Activated naive CD8-positive, alpha-beta T cell treated with anti-CD3 and anti-CD28 coated beads, Interleukin-2, amount 50 U/mL, for 24 hours (primary cell): ENCODE measurements around the gene CFAP97D2.
"Not testable (repeated sequence)": the region's sequence is repeated elsewhere in the genome, so short reads cannot be mapped to it uniquely, and the experiment has no call there.

Experiments used
- ATAC-seq: fragments of 150-1000 bp; cut with Tn5 transposase; one replicate; pipeline ENCODE4 v1.10.0; 2021
- DNase-seq: peaks from one replicate; pipeline ENCODE4 v3.0.0; 2021
- H3K27ac Mint-ChIP-seq: one replicate; pipeline ENCODE4 v1.8.0; 2021; ENCODE audit warnings: mild to moderate bottlenecking, mixed read lengths
- H3K27me3 Mint-ChIP-seq: one replicate; pipeline ENCODE4 v1.8.0; 2021; ENCODE audit warnings: mixed read lengths
- H3K36me3 Mint-ChIP-seq: one replicate; pipeline ENCODE4 v1.8.0; 2021; ENCODE audit warnings: low read depth, mixed read lengths
- H3K4me1 Mint-ChIP-seq: one replicate; pipeline ENCODE4 v1.8.0; 2021; ENCODE audit warnings: mixed read lengths
- H3K4me3 Mint-ChIP-seq: one replicate; pipeline ENCODE4 v1.8.0; 2021; ENCODE audit warnings: mild to moderate bottlenecking, moderate library complexity, mixed read lengths
- H3K9me3 Mint-ChIP-seq: one replicate; pipeline ENCODE4 v1.8.0; 2021; ENCODE audit warnings: mixed read lengths

Gene CFAP97D2

GRCh38 chr13:114185182-114185971 lies 6.3 kb downstream of the CFAP97D2 start:
- Mint-ChIP-seq H3K9me3 (peaks cover 4% of the 10 kb centered on the region), H3K27ac (no peak overlapping the region), H3K4me1 (peaks cover 8% of the 10 kb centered on the region), H3K36me3 (no peaks in the 10 kb centered on the region), H3K4me3 (no peak overlapping the region), H3K27me3 (peaks cover 2% of the 10 kb centered on the region)
- ATAC-seq, result no peak
- DNase-seq, result no peak

- peak overlapping the region; percentile 8 for H3K4me3 Mint-ChIP-seq
- ATAC-seq, result peak; percentile 88
- H3K36me3 Mint-ChIP-seq, result peaks cover 1% of the 10 kb centered on the region
- no peaks in the 10 kb centered on the region for H3K27me3 Mint-ChIP-seq
- DNase-seq, result no peak
- H3K4me1 Mint-ChIP-seq, result peaks cover 17% of the 10 kb centered on the region
- peak overlapping the region; percentile 12 for H3K27ac Mint-ChIP-seq
- H3K9me3 Mint-ChIP-seq, result peaks cover 4% of the 10 kb centered on the region
Measured at GRCh38 chr13:114194853-114195252, 15.8 kb downstream of the CFAP97D2 start.

GRCh38 chr13:114196629-114197028 lies 17.6 kb downstream of the CFAP97D2 start:
- H3K4me1 Mint-ChIP-seq, result peaks cover 17% of the 10 kb centered on the region
- no peaks in the 10 kb centered on the region for H3K27me3 Mint-ChIP-seq
- ATAC-seq (no peak), DNase-seq (no peak)
- no peak overlapping the region for H3K4me3 Mint-ChIP-seq
- peaks cover 1% of the 10 kb centered on the region for H3K36me3 Mint-ChIP-seq
- no peak overlapping the region for H3K27ac Mint-ChIP-seq
- H3K9me3 Mint-ChIP-seq, result no peaks in the 10 kb centered on the region

GRCh38 chr13:114198556-114198955 lies 19.5 kb downstream of the CFAP97D2 start:
- no peaks in the 10 kb centered on the region for H3K9me3 Mint-ChIP-seq
- no peak overlapping the region for H3K27ac Mint-ChIP-seq
- peaks cover 21% of the 10 kb centered on the region for H3K4me1 Mint-ChIP-seq
- no peaks in the 10 kb centered on the region for H3K27me3 Mint-ChIP-seq
- DNase-seq (no peak), ATAC-seq (no peak)
- H3K4me3 Mint-ChIP-seq, result no peak overlapping the region
- no peaks in the 10 kb centered on the region for H3K36me3 Mint-ChIP-seq

GRCh38 chr13:114199526-114199925 lies 20.5 kb downstream of the CFAP97D2 start:
- not testable (repeated sequence) for DNase-seq, H3K4me3 Mint-ChIP-seq, H3K36me3 Mint-ChIP-seq, H3K27ac Mint-ChIP-seq, H3K27me3 Mint-ChIP-seq, ATAC-seq, H3K9me3 Mint-ChIP-seq
- peaks cover 21% of the 10 kb centered on the region for H3K4me1 Mint-ChIP-seq

GRCh38 chr13:114199954-114200353 lies 20.9 kb downstream of the CFAP97D2 start:
- Mint-ChIP-seq H3K4me1 (peaks cover 21% of the 10 kb centered on the region), H3K4me3 (no peak overlapping the region), H3K27me3 (no peaks in the 10 kb centered on the region), H3K27ac (no peak overlapping the region), H3K9me3 (no peaks in the 10 kb centered on the region), H3K36me3 (no peaks in the 10 kb centered on the region)
- DNase-seq (no peak), ATAC-seq (no peak)

- DNase-seq (no peak), ATAC-seq (no peak)
- Mint-ChIP-seq H3K27ac (no peak overlapping the region), H3K27me3 (no peaks in the 10 kb centered on the region), H3K36me3 (no peaks in the 10 kb centered on the region), H3K9me3 (no peaks in the 10 kb centered on the region), H3K4me3 (no peak overlapping the region), H3K4me1 (peaks cover 17% of the 10 kb centered on the region)
Measured at GRCh38 chr13:114200399-114200911, 21.4 kb downstream of the CFAP97D2 start.

GRCh38 chr13:114202581-114202980 lies 23.5 kb downstream of the CFAP97D2 start:
- Mint-ChIP-seq H3K4me1 (peaks cover 17% of the 10 kb centered on the region), H3K36me3 (no peaks in the 10 kb centered on the region), H3K4me3 (no peak overlapping the region), H3K27ac (no peak overlapping the region), H3K9me3 (peaks cover 3% of the 10 kb centered on the region), H3K27me3 (no peaks in the 10 kb centered on the region)
- DNase-seq, result no peak
- no peak for ATAC-seq

- H3K27ac Mint-ChIP-seq, result no peak overlapping the region
- DNase-seq, result no peak
- ATAC-seq, result no peak
Measured at GRCh38 chr13:114203536-114203935, 24.5 kb downstream of the CFAP97D2 start.

GRCh38 chr13:114204894-114205293 lies 25.8 kb downstream of the CFAP97D2 start:
- H3K27ac Mint-ChIP-seq, result no peak overlapping the region
- H3K36me3 Mint-ChIP-seq, result no peaks in the 10 kb centered on the region
- ATAC-seq (peak; percentile 69), DNase-seq (no peak)
- peaks cover 3% of the 10 kb centered on the region for H3K9me3 Mint-ChIP-seq
- peaks cover 17% of the 10 kb centered on the region for H3K4me1 Mint-ChIP-seq
- no peaks in the 10 kb centered on the region for H3K27me3 Mint-ChIP-seq
- H3K4me3 Mint-ChIP-seq, result no peak overlapping the region

More at GRCh38 chr13:114203536-114203935, 24.5 kb downstream of the CFAP97D2 start:
- H3K9me3 Mint-ChIP-seq, result peaks cover 3% of the 10 kb centered on the region
- H3K36me3 Mint-ChIP-seq, result no peaks in the 10 kb centered on the region
- H3K27me3 Mint-ChIP-seq, result no peaks in the 10 kb centered on the region
- H3K4me3 Mint-ChIP-seq, result no peak overlapping the region
- H3K4me1 Mint-ChIP-seq, result peaks cover 17% of the 10 kb centered on the region

GRCh38 chr13:114208134-114208533 lies 29.1 kb downstream of the CFAP97D2 start:
- Mint-ChIP-seq H3K27ac (no peak overlapping the region), H3K9me3 (peaks cover 3% of the 10 kb centered on the region), H3K4me3 (no peak overlapping the region), H3K27me3 (no peaks in the 10 kb centered on the region), H3K4me1 (peaks cover 24% of the 10 kb centered on the region), H3K36me3 (no peaks in the 10 kb centered on the region)
- no peak for DNase-seq
- no peak for ATAC-seq

- Mint-ChIP-seq H3K27me3 (no peaks in the 10 kb centered on the region), H3K9me3 (no peaks in the 10 kb centered on the region), H3K4me1 (peaks cover 12% of the 10 kb centered on the region), H3K36me3 (no peaks in the 10 kb centered on the region), H3K4me3 (no peak overlapping the region), H3K27ac (no peak overlapping the region)
- no peak for ATAC-seq
- no peak for DNase-seq
Measured at GRCh38 chr13:114211446-114212157, 32.5 kb downstream of the CFAP97D2 start.

GRCh38 chr13:114212158-114212495 lies 33.1 kb downstream of the CFAP97D2 start:
- H3K4me1 Mint-ChIP-seq, result peaks cover 12% of the 10 kb centered on the region
- ATAC-seq (no peak), DNase-seq (no peak)

GRCh38 chr13:114213980-114214379 lies 34.9 kb downstream of the CFAP97D2 start:
- ATAC-seq, result no peak
- peaks cover 20% of the 10 kb centered on the region for H3K4me1 Mint-ChIP-seq

More at GRCh38 chr13:114212158-114212495, 33.1 kb downstream of the CFAP97D2 start:
- Mint-ChIP-seq H3K9me3 (no peaks in the 10 kb centered on the region), H3K27ac (no peak overlapping the region), H3K27me3 (no peaks in the 10 kb centered on the region), H3K36me3 (no peaks in the 10 kb centered on the region), H3K4me3 (no peak overlapping the region)

GRCh38 chr13:114219392-114219791 lies 40.3 kb downstream of the CFAP97D2 start:
- H3K27ac Mint-ChIP-seq, result no peak overlapping the region
- no peaks in the 10 kb centered on the region for H3K27me3 Mint-ChIP-seq
- ATAC-seq (no peak), DNase-seq (no peak)
- no peak overlapping the region for H3K4me3 Mint-ChIP-seq
- no peaks in the 10 kb centered on the region for H3K9me3 Mint-ChIP-seq
- no peaks in the 10 kb centered on the region for H3K36me3 Mint-ChIP-seq
- H3K4me1 Mint-ChIP-seq, result peaks cover 53% of the 10 kb centered on the region

More at GRCh38 chr13:114213980-114214379, 34.9 kb downstream of the CFAP97D2 start:
- H3K36me3 Mint-ChIP-seq, result no peaks in the 10 kb centered on the region
- no peaks in the 10 kb centered on the region for H3K27me3 Mint-ChIP-seq
- no peak for DNase-seq
- no peaks in the 10 kb centered on the region for H3K9me3 Mint-ChIP-seq
- H3K4me3 Mint-ChIP-seq, result no peak overlapping the region
- H3K27ac Mint-ChIP-seq, result no peak overlapping the region
